ENCODE data around the gene SHISA9.
"Not testable (repeated sequence)": the region's sequence is repeated elsewhere in the genome, so short reads cannot be mapped to it uniquely, and the experiment has no call there.

The SHISA9 gene

DNA sequence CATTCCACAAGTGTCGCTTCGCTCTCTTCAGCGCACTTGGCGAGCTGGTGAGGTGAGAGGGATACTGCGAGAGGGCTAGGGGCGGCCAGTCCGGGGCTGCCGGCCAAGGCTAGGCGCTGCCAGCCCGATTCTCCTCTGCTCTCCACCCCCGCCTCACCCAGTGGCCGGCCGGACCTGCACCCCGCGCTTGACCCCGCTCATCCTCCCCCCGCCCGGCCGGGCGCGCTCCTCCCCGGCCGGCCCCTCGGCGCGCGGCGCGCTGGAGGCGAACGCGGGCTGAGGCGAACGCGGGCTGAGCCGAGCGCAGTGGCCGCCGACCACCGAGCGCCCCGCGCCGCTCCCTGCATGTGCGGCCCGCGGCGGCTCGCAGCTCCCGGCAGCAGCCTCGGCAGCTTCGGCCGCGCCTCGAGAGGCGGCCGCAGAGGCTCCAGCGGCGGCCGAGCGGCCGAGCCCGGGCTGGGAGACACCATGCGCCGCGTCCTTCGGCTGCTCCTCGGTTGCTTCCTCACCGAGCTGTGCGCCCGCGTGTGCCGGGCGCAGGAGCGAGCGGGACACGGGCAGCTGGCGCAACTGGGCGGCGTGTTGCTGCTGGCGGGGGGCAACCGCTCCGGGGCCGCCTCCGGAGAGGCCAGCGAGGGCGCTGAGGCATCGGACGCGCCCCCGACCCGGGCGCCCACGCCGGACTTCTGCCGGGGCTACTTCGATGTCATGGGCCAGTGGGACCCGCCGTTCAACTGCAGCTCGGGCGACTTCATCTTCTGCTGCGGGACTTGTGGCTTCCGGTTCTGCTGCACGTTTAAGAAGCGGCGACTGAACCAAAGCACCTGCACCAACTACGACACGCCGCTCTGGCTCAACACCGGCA is at the start of gene SHISA9:
Gene SHISA9 (plus strand): TSS at position 2 of the 865 bp plus-strand sequence.
- DNase-seq (ENCODE audit: low read depth): no peak

DNA sequence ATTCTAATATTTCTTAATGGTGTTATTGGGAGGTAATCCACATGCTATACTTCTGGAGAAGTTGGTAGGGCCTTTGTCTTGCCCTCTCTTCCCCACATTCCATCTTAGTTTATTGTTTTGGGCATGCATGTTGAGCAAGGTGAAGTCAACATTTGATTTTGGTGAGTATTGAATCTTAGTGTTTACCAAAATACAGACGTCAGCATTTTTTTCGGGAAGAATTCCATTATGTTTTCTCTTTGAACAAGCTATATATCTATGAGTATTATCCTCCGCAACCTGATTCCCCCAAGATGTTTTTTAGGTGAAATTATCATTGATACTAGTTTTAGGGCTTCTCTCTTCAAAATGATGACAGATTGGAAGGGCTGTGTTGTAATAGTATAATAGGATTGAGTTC is 47.4 kb upstream of the SHISA9 start:
- no peak for DNase-seq (ENCODE audit: low read depth)

DNA sequence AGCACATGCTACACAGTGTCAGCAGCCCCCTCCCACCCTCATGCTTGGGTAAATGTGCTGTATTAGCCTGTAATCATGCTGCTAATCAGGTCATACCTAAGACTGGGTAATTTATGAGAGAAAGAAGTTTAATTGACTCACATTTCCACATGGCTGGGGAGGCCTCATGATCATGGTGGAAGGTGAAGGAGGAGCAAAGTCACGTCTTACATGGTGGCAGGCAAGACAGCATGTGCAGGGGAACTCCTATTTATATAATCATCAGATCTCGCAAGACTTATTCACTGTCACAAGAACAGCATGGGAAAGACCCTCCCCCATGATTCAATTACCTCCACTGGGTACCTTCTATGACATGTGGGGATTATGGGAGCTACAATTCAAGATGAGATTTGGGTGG is 44.0 kb upstream of the SHISA9 start:
- not testable (repeated sequence) for DNase-seq (ENCODE audit: low read depth)

DNA sequence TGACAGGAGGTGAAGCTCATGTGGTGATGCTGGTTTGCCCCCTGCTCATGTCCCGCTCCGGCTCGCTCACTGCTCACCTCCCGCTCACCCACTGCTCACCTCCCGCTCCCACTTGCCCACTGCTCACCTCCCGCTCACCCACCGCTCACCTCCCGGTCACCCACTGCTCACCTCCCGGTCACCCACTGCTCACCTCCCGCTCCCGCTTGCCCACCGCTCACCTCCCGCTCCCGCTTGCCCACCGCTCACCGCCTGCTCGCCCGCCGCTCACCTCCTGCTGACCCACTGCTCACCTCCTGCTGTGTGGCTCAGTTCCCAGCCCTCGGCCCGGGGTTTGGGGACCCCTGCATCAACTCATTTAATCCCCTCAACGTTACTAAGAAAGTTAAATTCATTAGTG is 39.1 kb upstream of the SHISA9 start:
- DNase-seq (ENCODE audit: low read depth): no peak

DNA sequence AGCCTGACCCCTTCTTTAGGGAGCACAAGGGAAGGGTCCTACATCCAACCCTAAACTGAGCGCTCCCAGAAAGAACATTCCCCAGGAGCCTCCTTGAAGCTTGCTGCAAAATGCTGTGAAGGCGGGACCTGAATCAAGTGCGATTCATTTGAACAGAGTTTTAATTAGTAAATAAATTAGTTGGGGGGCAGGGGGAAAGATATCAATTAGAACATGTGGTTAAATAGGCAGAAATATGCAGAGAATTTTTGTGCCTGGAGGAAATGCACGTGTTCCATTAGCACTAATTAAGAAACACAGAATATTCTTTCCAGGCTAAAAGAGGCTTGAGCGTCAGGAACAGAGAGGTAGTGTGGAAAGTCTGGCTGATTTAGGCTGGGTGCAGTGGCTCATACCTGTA is 38.5 kb upstream of the SHISA9 start:
- no peak for DNase-seq (ENCODE audit: low read depth)

DNA sequence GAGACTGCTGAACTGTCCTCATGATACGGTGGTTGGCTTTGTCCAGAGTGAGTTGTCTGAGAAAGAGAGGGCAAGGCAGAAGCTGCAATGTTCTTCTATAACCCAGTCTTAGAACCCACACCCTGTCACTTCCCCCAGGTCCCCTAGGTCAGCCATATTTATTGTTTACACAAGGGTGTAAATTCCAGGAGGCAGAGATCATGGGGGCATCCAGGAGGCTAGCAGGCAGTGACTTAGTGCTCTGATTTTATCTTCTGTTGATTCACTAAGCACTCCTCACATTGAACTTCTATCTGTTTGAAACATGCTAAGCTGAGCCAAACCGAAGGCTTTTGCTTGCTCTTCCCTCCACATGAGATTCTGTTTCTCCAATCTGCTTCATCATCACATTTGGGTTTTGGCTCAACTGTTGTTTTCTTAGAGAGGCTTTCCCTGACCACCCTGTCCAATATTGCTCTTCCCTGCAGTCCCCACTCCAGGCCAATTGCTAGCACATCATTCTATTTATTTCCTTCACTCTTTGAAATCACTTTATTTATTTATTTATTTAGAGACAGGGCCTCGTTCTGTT is 34.3 kb upstream of the SHISA9 start:
- no peak for DNase-seq (ENCODE audit: low read depth)

DNA sequence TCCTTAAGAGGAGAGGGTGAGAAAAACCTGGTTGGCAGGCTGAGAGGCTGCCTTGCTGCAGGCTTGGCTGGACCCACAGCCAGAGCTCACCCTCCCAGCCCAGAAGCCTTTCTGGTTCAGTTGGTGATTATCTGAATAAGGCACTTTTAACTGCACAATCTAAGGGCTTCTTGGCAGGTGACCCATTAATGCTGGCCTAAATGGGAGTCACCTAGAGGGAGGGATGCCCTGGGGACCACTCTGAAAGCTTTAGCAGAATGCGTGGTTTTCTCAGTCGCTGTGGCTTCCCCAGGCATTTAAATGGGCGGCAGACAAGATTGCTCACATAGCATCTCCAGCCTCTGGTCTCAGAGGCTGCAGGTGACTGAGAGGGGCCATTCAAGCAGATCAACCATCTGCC is 33.2 kb upstream of the SHISA9 start:
- no peak for DNase-seq (ENCODE audit: low read depth)

DNA sequence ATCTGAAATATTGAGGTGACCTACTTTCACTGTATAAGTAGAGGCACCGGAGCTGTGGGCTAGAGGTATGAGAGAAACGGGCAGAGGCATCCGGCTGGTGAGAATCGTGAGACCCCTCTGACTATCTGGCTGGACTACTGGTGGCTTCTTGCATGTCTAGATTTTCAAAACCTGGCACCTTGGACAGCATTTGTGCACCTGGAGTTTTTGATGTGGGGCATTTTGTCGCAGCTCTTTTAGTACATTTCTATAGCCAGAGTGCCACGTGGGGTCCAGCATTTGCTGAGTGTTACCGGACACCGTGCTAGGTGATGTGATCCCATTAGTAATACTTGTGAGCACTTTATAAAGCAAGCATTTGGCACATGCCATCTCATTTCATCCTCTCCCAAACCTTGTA is 32.6 kb upstream of the SHISA9 start:
- no peak for DNase-seq (ENCODE audit: low read depth)

DNA sequence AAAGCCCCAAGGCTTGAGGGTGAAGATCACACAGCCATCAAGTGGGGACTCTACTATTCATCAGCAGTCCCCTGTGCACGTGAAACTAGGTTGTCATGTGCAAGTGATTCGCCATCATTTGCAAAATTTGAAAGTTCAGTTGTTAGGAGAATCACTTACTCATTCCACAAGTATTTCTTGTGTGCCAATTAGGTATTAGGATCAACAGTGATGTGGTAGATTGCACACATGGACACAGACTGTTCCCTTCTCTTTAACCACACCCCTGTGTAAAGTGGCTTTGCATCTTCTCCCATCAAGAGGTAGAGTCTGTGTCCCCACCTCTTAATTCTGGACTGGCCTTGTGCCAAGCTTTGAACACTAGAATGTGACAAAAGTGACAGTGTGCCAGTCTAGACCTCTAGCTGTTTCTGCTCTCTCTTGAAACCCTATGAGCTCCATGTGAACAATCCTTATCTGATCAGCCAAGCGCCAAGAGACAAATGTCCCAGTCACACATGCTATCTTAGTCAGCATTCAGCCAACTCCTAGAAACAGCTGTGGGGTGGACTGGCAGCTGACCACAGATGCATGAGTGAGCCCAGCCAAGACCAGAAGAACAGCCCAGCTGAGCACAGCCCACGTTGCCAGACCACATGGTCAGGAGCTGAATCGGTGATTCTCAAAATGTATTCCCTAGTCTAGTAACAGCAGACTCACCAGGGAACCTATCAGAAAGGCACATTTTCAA is 31.5 kb upstream of the SHISA9 start:
- DNase-seq (ENCODE audit: low read depth): no peak

DNA sequence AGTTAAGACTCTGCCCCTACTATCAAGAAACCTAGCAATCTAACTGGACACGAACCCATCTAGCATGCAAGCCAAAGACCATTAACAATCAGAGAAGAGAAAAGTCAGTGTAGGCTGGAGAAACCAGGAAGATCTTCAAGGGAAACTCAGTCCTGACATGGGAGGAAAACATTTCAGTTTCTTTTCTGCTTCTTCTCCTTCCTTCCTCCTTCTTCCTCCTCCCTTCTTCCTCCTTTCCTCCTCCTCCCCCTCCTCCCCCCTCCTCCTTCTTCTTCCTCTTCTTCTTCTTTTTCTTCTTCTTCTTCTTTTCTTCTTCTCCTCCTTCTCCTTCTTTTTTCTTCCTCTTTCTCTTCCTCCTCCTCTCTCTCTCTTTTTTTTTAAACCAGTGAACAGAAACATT is 29.6 kb upstream of the SHISA9 start:
- no peak for DNase-seq (ENCODE audit: low read depth)

DNA sequence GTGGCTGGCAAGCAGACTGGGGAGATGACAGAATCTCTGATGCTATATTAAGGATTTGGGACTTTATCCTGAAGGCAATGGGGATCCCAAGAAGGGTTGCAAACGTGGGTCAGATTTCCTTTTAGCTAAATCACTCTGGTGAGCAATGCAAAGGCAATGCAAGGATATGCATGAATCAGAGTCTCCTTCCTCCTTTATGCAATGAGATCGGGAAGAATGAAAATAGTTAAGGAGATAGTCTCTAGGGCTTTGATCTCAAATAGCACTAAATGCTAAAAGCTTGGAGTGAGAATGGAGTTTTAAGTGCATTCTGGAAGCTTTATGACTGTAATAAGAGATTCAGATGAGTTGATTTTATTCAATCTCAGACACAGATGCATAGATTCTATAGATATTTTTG is 27.2 kb upstream of the SHISA9 start:
- peak; percentile 63 for DNase-seq (ENCODE audit: low read depth)

DNA sequence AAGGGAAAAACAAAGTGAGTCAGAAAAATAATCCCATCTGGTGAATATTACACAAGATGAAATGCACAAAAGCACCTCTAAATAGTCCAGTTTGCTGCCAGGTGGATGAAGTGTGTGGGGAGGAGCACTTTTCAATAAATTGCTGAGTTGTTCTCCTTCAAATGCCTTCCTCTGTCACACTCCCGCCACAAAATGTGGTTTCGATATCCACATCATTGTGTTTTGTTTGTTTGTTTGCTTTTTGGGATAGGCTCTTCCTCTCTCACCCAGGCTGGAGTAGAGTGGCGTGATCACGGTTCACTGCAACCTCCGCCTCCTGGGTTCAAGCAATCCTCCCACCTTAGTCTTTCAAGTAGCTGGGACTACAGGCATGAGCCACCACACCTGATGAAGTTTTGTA is 24.6 kb upstream of the SHISA9 start:
- DNase-seq (ENCODE audit: low read depth): no peak

DNA sequence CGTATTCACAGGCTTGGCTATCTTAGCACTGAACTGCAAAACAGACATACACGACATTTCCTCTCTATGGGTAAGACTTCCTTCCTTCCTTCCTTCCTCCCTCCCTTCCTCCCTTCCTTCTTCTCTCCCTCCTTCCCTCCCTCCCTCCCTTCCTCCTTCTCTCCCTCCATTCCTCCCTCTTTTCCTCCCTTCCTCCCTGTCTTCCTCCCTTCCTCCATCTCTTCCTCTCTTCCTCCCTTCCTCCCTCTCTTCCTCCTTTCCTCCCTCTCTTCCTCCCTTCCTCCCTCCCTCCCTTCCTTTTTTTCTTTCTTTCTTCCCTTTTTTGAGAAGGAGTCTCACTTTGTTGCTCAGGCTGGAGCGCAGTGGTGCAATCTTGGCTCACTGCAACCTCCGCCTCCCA is 22.4 kb upstream of the SHISA9 start:
- no peak for DNase-seq (ENCODE audit: low read depth)

DNA sequence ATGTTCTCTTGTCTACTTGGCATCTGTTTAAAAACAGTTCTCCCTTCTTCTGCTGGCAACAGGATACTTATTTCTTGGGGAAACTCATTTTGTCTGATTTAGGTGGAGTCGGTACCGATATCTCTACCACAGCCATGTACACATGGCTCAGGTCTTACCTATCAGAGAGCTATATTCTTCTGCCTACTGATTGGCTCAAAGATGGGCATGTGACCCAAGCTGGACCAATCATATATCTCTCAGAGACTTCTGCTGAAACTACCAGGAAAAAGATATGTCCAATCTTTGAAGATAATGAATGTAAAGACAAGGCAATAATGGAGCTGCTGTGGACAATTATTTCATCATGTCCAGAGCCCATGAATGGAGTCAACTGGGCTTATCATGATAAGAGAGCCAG is 21.6 kb upstream of the SHISA9 start:
- no peak for DNase-seq (ENCODE audit: low read depth)

DNA sequence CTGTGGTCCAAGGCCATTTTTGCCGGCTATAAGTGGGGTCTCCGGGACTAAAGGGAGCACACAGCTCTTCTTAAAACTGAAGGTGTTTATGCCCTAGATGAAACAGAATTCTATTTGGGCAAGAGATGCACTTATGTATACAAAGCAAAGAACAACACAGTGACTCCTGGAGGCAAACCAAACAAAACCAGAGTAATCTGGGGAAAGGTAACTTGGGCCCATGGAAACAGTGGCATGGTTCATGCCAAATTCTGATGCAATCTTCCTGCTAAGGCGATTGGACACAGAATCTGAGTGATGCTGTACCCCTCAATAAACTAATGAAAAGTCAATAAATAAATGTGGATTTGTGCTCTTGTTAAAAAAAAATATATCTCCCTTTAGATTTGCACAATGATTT is 20.2 kb upstream of the SHISA9 start:
- DNase-seq (ENCODE audit: low read depth): no peak

DNA sequence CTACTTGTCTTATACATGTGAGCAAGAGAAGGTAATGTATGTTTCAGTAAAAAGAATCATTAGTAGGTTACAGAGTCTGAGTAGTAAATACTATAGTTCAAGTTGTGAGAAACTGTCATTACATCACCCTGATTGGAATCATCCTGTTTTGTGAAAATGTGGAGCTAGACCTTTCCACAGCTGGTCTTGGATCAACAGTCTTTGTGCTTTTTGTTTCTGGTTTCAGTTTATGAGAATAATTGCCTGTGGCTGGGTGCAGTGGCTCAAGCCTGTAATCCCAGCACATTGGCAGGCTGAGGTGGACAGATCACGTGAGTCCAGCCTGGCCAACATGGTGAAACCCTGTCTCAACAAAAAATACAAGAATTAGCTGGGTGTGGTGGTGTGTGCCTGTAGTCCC is 19.7 kb upstream of the SHISA9 start:
- DNase-seq (ENCODE audit: low read depth): no peak

DNA sequence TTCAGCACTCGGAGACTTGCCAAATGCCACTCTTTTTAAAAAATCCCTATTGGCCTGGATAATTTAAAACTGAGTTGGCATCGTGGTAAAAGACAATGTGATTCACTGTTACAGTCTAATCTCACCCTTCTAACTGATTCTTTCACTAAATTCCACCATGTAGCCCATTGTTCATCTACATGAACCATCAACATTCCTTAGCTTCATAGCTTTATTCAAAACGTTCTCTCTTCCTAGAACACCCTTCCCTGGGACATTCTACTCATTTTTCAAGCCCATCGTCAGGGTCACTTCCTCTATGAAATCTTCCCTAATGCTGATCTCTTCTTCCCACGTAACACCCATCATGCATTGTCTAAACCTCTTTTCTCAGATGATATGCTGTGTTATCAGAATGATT is 15.7 kb upstream of the SHISA9 start:
- DNase-seq (ENCODE audit: low read depth): no peak

DNA sequence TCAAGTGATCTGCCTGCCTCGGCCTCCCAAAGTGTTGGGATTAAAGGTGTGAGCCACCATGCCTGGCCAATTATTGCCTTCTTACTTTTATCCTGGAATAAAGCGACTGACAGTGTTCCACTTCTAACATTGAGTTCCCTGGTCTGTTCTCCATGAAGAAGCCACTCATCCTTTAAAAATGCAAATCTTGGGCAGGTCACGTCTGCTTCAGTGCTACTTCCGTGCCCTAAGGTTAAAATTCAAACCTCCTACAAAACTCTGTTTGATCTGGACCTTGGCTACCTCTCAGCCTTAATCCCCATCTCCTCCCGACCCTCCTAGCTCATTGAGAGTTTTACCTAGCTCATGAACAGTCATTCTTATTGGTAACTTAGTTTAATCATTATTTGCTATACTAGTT is 9.6 kb upstream of the SHISA9 start:
- DNase-seq (ENCODE audit: low read depth): no peak

DNA sequence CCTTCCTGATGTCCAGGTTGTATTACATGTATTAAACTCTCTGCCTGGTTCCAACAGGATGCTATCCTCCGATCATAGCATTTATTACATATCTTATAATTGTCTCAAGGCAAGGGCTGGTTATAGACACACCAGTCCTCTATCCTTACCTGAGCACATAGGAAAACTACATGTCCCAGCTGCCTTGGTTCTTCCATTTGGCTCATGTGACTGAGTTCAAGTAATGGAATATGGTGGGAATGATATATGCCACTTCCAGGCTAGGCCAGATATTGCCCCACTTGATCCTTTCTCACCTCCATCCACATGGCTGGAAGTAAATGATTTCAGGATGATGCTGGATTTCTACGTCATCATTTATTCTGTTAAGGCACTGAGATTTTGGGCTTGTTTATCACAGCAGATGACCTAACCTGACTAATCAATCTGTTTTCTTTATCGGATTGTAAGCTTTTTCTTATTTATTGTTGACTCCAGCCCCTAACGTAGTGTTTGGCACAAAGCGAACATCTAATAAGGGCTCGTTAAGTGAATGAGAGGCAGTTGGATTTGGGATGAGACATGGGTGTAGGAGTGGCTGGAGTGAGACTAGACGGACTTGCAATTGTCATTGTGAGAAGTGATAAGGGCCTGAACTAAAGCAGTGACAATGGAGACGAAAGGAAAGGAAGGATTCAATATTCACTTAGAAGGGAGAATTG is 8.2 kb upstream of the SHISA9 start:
- no peak for DNase-seq (ENCODE audit: low read depth)

DNA sequence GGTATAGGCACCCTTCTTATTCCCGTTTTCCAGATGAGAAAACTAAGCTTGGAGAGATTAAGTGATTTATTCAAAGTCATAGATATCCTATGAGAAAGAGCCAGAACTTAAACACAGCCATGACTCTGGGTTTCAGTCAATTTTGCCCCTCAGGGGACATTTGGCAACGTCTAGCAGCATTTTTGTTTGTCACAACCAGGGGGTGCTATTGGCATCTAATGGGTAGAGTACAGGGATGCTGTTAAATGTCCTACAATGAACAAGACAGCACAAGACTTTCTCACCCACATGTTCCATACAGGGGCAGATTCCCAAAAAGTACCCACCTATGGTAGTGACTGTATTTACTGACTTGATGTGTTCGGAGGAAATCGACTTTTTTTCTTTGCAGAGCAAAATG is 4.8 kb upstream of the SHISA9 start:
- DNase-seq (ENCODE audit: low read depth): no peak

DNA sequence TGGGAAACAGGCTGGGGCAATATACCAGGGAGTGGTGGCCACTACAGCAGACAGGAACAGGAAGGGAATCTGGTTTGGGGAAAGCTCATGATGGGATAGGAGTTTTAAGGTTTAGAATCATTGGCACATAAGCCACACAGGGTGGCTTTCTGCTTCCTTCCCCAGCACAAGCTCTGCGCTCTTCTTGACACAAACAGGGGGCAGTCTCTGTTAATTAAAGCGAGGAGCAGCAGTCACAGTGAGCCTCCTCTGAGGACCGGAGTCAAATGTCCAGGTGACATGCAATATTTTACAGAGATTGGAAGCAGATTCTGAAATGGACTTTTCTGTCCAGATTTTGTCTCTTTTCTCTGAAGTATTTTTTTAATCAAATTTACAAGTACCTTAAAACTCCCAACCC is 2.8 kb upstream of the SHISA9 start:
- DNase-seq (ENCODE audit: low read depth): no peak

DNA sequence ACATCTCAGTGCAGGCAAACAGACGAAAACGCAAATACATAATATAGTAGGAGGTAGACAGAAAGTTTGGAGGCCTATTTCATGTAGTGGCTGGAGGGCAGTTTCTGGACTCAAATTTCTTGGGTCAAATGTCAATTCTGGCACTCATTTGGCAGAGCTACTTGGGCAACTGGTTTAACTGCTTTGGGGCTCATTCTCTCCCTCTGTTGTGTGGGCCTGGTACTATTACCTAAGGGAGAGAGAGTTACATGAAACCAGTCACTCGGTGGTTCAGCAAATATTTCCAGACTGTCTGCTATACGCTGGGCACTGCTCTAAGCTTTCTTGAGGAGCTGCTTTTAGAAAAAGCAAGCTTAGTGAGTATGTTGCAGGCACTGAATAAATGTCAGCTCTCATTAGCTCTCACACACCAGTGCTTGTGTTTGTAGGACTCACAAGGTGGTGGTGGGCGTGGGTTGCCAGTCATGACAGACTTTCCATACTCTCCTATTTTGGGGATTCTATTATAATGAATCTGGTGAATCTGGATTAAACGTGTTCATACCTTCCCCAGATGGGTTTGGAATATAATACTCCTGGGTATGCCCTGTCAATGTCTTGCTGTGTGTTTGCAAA is 1.8 kb upstream of the SHISA9 start:
- no peak for DNase-seq (ENCODE audit: low read depth)
